ENCODE results near the gene TECRL. TPM values are rescaled to one million over a fixed set of nuclear protein-coding genes. Genes with fewer than 3 reads are reported as not detected.

TECRL gene
- total and polyA plus RNA-seq, 2 donors (not counting 1 experiment from before 2014, with no cell fraction given): not detected

- H3K4me2 ChIP-seq (ENCODE audit: extremely low read depth, insufficient read depth, low read length): no peak overlapping the region
- no peak overlapping the region for H3K9ac ChIP-seq (ENCODE audit: insufficient read depth, low read length)
- no peaks in the 10 kb centered on the region for H3K27me3 ChIP-seq (ENCODE audit: control insufficient read depth, insufficient read depth, low read length)
- no peak overlapping the region for H3K27ac ChIP-seq (ENCODE audit: insufficient read depth, low read length)
- H3K9me3 ChIP-seq (ENCODE audit: control insufficient read depth, insufficient read depth, low read depth, low read length): no peaks in the 10 kb centered on the region
- no peaks in the 10 kb centered on the region for H3K4me1 ChIP-seq (ENCODE audit: control insufficient read depth, extremely low read depth, insufficient read depth, low read length)
- no peaks in the 10 kb centered on the region for H3K79me2 ChIP-seq (ENCODE audit: control insufficient read depth, insufficient read depth, low read length)
- TF ChIP-seq, protein P1, sequence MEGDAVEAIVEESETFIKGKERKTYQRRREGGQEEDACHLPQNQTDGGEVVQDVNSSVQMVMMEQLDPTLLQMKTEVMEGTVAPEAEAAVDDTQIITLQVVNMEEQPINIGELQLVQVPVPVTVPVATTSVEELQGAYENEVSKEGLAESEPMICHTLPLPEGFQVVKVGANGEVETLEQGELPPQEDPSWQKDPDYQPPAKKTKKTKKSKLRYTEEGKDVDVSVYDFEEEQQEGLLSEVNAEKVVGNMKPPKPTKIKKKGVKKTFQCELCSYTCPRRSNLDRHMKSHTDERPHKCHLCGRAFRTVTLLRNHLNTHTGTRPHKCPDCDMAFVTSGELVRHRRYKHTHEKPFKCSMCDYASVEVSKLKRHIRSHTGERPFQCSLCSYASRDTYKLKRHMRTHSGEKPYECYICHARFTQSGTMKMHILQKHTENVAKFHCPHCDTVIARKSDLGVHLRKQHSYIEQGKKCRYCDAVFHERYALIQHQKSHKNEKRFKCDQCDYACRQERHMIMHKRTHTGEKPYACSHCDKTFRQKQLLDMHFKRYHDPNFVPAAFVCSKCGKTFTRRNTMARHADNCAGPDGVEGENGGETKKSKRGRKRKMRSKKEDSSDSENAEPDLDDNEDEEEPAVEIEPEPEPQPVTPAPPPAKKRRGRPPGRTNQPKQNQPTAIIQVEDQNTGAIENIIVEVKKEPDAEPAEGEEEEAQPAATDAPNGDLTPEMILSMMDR (conservative IDR thresholded peaks at IDR 0.05 in 1 of 2, IDR thresholded peaks at IDR 0.05 in 1 of 2; ENCODE audit: low read depth in 1 of 2, low read length in 2 of 2): no peak
- TF ChIP-seq EZH2 (IDR thresholded peaks at IDR 0.05; ENCODE audit: low read length, missing control alignments): no peak
- no peak overlapping the region for H2AFZ ChIP-seq (ENCODE audit: low read length)
- no peaks in the 10 kb centered on the region for H4K20me1 ChIP-seq (ENCODE audit: control insufficient read depth, extremely low read depth, insufficient read depth, low read length)
- DNase-seq (ENCODE audit: low read depth in 2 of 2): no peak
- H3K4me3 ChIP-seq (replicated peaks in 1 of 4; ENCODE audit: control extremely low read depth in 1 of 4, insufficient read depth in 1 of 4, low read depth in 3 of 4, low read length in 4 of 4): no peak overlapping the region
- no peaks in the 10 kb centered on the region for H3K36me3 ChIP-seq (ENCODE audit: control insufficient read depth, insufficient read depth, low read length)
Measured at GRCh38 chr4:64368741-64369140, 40.5 kb downstream of the TECRL start.

- no peaks in the 10 kb centered on the region for H3K79me2 ChIP-seq (ENCODE audit: control insufficient read depth, insufficient read depth, low read length)
- no peaks in the 10 kb centered on the region for H4K20me1 ChIP-seq (ENCODE audit: control insufficient read depth, extremely low read depth, insufficient read depth, low read length)
- no peak overlapping the region for H3K9ac ChIP-seq (ENCODE audit: insufficient read depth, low read length)
- no peak overlapping the region for H3K4me2 ChIP-seq (ENCODE audit: extremely low read depth, insufficient read depth, low read length)
- no peak overlapping the region for H3K27ac ChIP-seq (ENCODE audit: insufficient read depth, low read length)
- DNase-seq (ENCODE audit: low read depth in 2 of 2): no peak
- no peak overlapping the region for H3K4me3 ChIP-seq (replicated peaks in 1 of 4; ENCODE audit: control extremely low read depth in 1 of 4, insufficient read depth in 1 of 4, low read depth in 3 of 4, low read length in 4 of 4)
- H3K9me3 ChIP-seq (ENCODE audit: control insufficient read depth, insufficient read depth, low read depth, low read length): no peaks in the 10 kb centered on the region
- TF ChIP-seq, protein P1 (conservative IDR thresholded peaks at IDR 0.05 in 1 of 2, IDR thresholded peaks at IDR 0.05 in 1 of 2; ENCODE audit: low read depth in 1 of 2, low read length in 2 of 2): no peak
- TF ChIP-seq EZH2 (IDR thresholded peaks at IDR 0.05; ENCODE audit: low read length, missing control alignments): no peak
- H3K27me3 ChIP-seq (ENCODE audit: control insufficient read depth, insufficient read depth, low read length): no peaks in the 10 kb centered on the region
- no peaks in the 10 kb centered on the region for H3K36me3 ChIP-seq (ENCODE audit: control insufficient read depth, insufficient read depth, low read length)
- no peaks in the 10 kb centered on the region for H3K4me1 ChIP-seq (ENCODE audit: control insufficient read depth, extremely low read depth, insufficient read depth, low read length)
- H2AFZ ChIP-seq (ENCODE audit: low read length): no peak overlapping the region
Measured at GRCh38 chr4:64361399-64361740, 47.9 kb downstream of the TECRL start.

DNA sequence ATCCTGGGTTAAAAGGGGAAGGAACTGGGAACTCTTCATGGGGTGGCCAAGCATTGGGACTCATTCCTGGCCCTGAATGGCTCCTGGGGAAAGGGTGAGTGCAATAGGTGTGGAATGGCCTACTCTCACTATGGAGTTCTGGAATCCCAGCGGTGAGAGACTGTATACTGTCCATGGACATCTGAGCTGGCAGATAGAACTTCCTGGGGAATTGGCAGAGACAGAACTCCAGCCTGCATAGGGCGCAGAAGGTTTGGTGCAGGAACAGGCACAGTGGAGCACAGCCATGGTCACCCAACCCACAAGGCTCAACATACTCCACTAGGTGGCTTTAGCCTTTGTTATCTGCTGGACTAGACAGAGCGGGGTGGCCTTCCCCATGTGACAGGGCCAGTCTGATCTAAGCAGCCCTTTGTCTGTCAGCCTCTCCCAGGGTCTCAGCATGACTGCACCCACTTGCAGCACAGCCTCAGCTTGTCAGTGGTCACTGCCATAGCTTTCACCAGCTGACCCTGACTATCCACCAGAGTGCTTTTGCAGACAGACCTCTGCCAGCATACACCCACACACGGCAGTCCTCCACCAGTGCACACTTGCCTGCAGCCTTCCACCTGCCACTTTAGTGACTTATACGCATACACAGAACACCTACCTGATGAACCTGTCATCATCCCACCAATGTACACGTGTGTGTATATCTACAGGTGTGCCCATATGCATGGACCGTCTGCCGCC, 48.4 kb downstream of the TECRL start:
- Histone ChIP-seq H3K4me3 (replicated peaks in 1 of 4; ENCODE audit: control extremely low read depth in 1 of 4, insufficient read depth in 1 of 4, low read depth in 3 of 4, low read length in 4 of 4) (no peak overlapping the region), H3K79me2 (ENCODE audit: control insufficient read depth, insufficient read depth, low read length) (no peaks in the 10 kb centered on the region), H3K9me3 (ENCODE audit: control insufficient read depth, insufficient read depth, low read depth, low read length) (no peaks in the 10 kb centered on the region), H3K27me3 (ENCODE audit: control insufficient read depth, insufficient read depth, low read length) (no peaks in the 10 kb centered on the region), H3K36me3 (ENCODE audit: control insufficient read depth, insufficient read depth, low read length) (no peaks in the 10 kb centered on the region), H3K9ac (ENCODE audit: insufficient read depth, low read length) (no peak overlapping the region), H2AFZ (ENCODE audit: low read length) (no peak overlapping the region), H3K4me1 (ENCODE audit: control insufficient read depth, extremely low read depth, insufficient read depth, low read length) (no peaks in the 10 kb centered on the region), H4K20me1 (ENCODE audit: control insufficient read depth, extremely low read depth, insufficient read depth, low read length) (no peaks in the 10 kb centered on the region), H3K27ac (ENCODE audit: insufficient read depth, low read length) (no peak overlapping the region), H3K4me2 (ENCODE audit: extremely low read depth, insufficient read depth, low read length) (no peak overlapping the region)
- no peak for DNase-seq (ENCODE audit: low read depth in 2 of 2)
- TF ChIP-seq, protein P1 (conservative IDR thresholded peaks at IDR 0.05 in 1 of 2, IDR thresholded peaks at IDR 0.05 in 1 of 2; ENCODE audit: low read depth in 1 of 2, low read length in 2 of 2): no peak
- TF ChIP-seq EZH2 (IDR thresholded peaks at IDR 0.05; ENCODE audit: low read length, missing control alignments): no peak
